Gastroesophageal sphincter (tissue), 4 donors: ENCODE results near the gene WHAMM. TPM values are rescaled to one million over a fixed set of nuclear protein-coding genes. Genes with fewer than 3 reads are reported as not detected.

Experiments used
- ATAC-seq: fragments of 150-250 bp; one replicate; pipeline ENCODE4 v1.9.1; 2016; ENCODE audit warnings: mild to moderate bottlenecking, moderate library complexity
- H3K27ac ChIP-seq, 4 donors: fragments of 200-600 bp; sonication (generic) in 3 of 4; 1 replicate in 3 of 4; 2 replicates in 1 of 4; pipeline ENCODE4 v1.5.1; 2016 to 2019
- H3K27me3 ChIP-seq: fragments of 200-600 bp; sonication (generic); one replicate; pipeline ENCODE4 v1.5.1; 2019
- H3K36me3 ChIP-seq, 2 donors: fragments of 200-600 bp; sonication (generic); one replicate each; pipeline ENCODE4 v1.5.1; 2019; ENCODE audit warnings: control low read depth in 1 of 2
- H3K4me1 ChIP-seq, 3 donors: fragments of 200-600 bp; sonication (generic); 1 replicate in 2 of 3; 2 replicates in 1 of 3; pipeline ENCODE4 v1.5.1; 2016 to 2019; ENCODE audit warnings: control low read depth in 2 of 3
- H3K4me3 ChIP-seq, 2 donors: fragments of 200-600 bp; sonication (generic); one replicate each; pipeline ENCODE4 v1.5.1; 2019; ENCODE audit warnings: mild to moderate bottlenecking in 1 of 2, moderate library complexity in 1 of 2
- H3K9me3 ChIP-seq, 3 donors: fragments of 200-600 bp; sonication (generic); one replicate each; pipeline ENCODE4 v1.5.1; 2017 to 2019; ENCODE audit warnings: control low read depth in 2 of 3
- EP300 ChIP-seq: sonication (generic); formaldehyde crosslinking; IDR thresholded peaks from one replicate; pipeline ENCODE4 v1.6.1; 2017; ENCODE audit warnings: antibody characterized with exemption, mild to moderate bottlenecking
- POLR2A ChIP-seq, 2 donors: fragments of 450-650 bp; IDR thresholded peaks; one replicate each; pipeline ENCODE4 v1.6.1; 2017; ENCODE audit warnings: antibody characterized with exemption in 2 of 2, mild to moderate bottlenecking in 2 of 2, moderate library complexity in 1 of 2
- POLR2AphosphoS5 ChIP-seq: sonication (generic); formaldehyde crosslinking; IDR thresholded peaks from one replicate; pipeline ENCODE4 v1.6.1; 2017; ENCODE audit warnings: antibody characterized with exemption
- WGBS, 2 donors: methylation state at CpG; one replicate each; pipeline ENCODE4 v1.1.5; 2018; ENCODE audit warnings: low coverage in 1 of 2; 5-methylcytosine and 5-hydroxymethylcytosine counted together
- total RNA-seq, 4 donors: library from RNA; depleted of rRNA; stranded (reverse); fragments of >200 nt; gene quantifications; one replicate each; pipeline ENCODE4 v1.1.0, GENCODE V29; 2016
- TF ChIP-seq, protein P1 (sequence below), 4 experiments: fragments of 200-600 bp in 2 of 4; fragments of 450-650 bp in 2 of 4; sonication (generic) in 1 of 4; IDR thresholded peaks; one replicate each; pipeline ENCODE4 v1.5.1; 2017 to 2019; ENCODE audit warnings: antibody characterized with exemption in 4 of 4, mild to moderate bottlenecking in 2 of 4, moderate library complexity in 2 of 4

Gene WHAMM
- total RNA-seq, 4 donors from 2014 or later = 9.2 to 16.0 (median 11.5) TPM

DNA sequence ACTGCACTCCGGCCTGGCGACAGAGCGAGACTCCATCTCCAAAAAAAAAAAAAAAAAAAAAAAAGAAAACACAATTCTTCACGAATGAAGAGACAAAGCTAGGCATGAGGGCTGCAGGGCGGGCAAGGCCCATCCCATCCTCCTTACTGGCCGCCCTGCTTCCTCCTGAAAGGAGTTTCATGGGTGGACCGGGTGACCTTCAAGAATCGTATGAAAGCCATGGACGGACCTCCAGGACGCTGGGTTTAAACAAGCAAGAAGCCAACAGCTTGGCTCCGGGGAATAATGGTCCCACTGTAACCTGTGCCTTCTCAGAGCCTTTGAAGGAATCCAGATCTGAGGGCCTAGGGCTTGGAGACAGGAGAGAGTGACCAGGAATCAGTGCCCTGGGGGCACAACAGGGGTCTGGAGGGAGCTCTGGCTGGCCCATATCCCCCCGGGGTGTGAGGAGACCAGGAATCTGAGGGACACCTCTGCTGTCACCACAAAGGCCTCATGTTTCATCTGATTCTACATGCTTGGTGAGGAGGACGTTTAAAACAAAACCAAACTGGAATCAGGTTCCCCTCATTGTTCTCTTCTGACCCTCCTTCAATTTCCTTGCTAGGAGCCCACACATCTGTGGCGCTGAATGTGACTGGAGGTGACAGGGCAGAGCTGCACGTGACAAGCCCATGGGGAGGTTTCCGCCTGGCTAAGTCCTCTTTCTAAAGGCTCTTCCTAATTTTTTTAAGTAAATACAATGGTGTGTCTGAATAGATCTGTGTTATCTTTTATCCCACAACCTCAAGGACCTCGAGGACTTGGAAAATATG lies 46.1 kb downstream of the WHAMM start:
- TF ChIP-seq POLR2A (IDR thresholded peaks at IDR 0.05) = no peak
- no peak for TF ChIP-seq POLR2AphosphoS5
- TF ChIP-seq EP300 = no peak
- TF ChIP-seq, protein P1, sequence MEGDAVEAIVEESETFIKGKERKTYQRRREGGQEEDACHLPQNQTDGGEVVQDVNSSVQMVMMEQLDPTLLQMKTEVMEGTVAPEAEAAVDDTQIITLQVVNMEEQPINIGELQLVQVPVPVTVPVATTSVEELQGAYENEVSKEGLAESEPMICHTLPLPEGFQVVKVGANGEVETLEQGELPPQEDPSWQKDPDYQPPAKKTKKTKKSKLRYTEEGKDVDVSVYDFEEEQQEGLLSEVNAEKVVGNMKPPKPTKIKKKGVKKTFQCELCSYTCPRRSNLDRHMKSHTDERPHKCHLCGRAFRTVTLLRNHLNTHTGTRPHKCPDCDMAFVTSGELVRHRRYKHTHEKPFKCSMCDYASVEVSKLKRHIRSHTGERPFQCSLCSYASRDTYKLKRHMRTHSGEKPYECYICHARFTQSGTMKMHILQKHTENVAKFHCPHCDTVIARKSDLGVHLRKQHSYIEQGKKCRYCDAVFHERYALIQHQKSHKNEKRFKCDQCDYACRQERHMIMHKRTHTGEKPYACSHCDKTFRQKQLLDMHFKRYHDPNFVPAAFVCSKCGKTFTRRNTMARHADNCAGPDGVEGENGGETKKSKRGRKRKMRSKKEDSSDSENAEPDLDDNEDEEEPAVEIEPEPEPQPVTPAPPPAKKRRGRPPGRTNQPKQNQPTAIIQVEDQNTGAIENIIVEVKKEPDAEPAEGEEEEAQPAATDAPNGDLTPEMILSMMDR (IDR thresholded peaks at IDR 0.05) = no peak
- Histone ChIP-seq H3K36me3 (peaks cover 0 to 24% of the 10 kb centered on the region in 2 donors), H3K9me3 (no peaks in the 10 kb centered on the region), H3K27me3 (no peaks in the 10 kb centered on the region), H3K4me1 (peaks cover 0 to 1% (median 0%) of the 10 kb centered on the region in 3 donors), H3K27ac (no peak overlapping the region), H3K4me3 (no peak overlapping the region)
- ATAC-seq = no peak
- 69 to 90% methylated on average over 3 to 11 of the region's 17 CpGs for WGBS, 2 donors

DNA sequence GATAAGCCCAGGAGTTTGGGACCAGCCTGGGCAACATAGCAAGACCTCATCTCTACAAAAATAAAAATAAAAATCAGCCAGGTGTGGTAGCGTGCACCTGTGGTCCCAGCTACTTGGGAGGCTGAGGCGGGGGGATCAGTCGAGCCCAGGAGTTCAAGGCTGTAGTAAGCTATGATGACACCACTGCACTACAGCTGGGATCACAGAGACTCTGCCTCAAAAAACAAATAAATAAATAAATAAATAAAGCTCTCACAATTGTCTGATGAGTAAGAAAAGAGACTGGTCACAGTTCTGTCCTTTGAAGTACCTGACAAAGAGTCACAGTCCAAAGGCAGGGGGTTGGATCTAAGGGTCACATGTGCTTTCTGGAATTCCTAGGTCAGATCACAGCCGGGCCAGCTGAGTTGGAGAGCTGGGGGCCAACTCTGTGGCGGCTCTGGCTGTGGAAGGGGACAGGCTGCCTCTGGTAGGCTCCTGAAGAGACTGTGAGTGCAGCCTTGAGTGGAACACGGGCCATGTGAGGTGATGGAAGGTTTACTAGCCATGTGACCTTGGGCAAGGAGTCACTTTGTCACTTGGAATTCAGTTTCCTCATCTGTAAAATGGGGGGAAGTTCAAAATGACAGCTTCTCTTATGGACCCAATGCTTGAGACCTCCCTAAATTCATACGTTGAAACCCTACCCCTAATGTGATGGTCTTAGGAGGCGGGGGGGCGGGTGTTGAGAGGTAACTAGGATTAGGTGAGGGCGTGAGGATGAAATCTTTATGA lies 47.2 kb downstream of the WHAMM start:
- 85 to 92% methylated on average over 4 to 8 of the region's 10 CpGs for WGBS, 2 donors
- TF ChIP-seq EP300 (no peak), POLR2A (IDR thresholded peaks at IDR 0.05) (no peak), POLR2AphosphoS5 (no peak)
- TF ChIP-seq, protein P1 (IDR thresholded peaks at IDR 0.05) = no peak
- no peak for ATAC-seq

DNA sequence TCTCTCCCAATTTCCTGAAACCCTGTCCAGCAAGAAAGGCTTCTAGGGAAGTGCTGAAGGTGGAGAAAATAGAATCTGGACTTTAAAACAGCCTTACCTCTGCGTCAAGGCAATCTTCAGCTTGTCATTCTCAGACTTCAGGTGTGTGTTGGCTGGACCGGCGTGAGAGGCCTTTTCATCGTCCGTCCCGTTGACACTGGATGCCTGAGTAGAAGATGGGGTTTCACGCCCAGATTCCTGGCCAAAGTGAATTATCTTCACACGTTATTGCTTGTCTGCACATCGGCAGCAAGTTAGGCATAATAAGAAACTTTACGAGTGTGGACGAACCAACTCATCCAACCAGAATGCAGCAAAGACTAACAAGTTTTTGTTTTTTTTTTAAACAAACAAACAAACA lies 49.5 kb downstream of the WHAMM start:
- no peak overlapping the region for H3K27ac ChIP-seq
- ATAC-seq = no peak
- no peak overlapping the region for H3K4me3 ChIP-seq
- no peaks in the 10 kb centered on the region for H3K9me3 ChIP-seq
- H3K4me1 ChIP-seq = no peaks in the 10 kb centered on the region
- TF ChIP-seq EP300 = no peak
- TF ChIP-seq, protein P1 (IDR thresholded peaks at IDR 0.05) = no peak
- TF ChIP-seq POLR2A (IDR thresholded peaks at IDR 0.05) = no peak
- no peak for TF ChIP-seq POLR2AphosphoS5
- no peaks in the 10 kb centered on the region for H3K27me3 ChIP-seq
- 93 to 95% methylated on average over 8 to 11 of the region's 11 CpGs for WGBS, 2 donors
- H3K36me3 ChIP-seq = peaks cover 0 to 17% of the 10 kb centered on the region in 2 donors

More for the DNA sequence above, 47.2 kb downstream of the WHAMM start:
- H3K4me1 ChIP-seq = no peaks in the 10 kb centered on the region
- no peak overlapping the region for H3K27ac ChIP-seq
- H3K27me3 ChIP-seq = no peaks in the 10 kb centered on the region
- peaks cover 0 to 21% of the 10 kb centered on the region in 2 donors for H3K36me3 ChIP-seq
- H3K9me3 ChIP-seq = no peaks in the 10 kb centered on the region
- no peak overlapping the region for H3K4me3 ChIP-seq

DNA sequence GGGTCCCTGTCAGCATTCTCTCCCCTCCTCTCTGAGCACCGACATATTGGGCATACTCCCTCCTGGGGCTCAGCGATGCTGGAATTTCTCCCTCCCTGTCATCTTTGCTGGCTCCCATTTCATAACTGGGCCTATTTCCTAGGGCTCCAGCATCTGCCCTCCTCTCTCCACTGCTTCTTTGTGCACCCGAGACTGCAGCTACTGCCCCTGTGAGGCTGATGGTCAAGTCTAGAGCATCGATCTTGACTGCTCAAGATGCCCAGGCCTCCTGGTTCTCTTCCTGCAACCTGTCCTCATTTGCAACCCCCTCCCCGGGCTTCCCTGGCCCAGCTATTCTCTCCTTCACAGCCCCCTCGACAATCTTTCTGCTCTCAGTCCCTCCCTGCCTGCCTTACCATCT lies 53.5 kb downstream of the WHAMM start:
- Histone ChIP-seq H3K9me3 (no peaks in the 10 kb centered on the region), H3K4me3 (no peak overlapping the region), H3K27ac (no peak overlapping the region), H3K4me1 (no peaks in the 10 kb centered on the region), H3K36me3 (peaks cover 0 to 10% of the 10 kb centered on the region in 2 donors), H3K27me3 (no peaks in the 10 kb centered on the region)
- TF ChIP-seq EP300 (no peak), POLR2A (IDR thresholded peaks at IDR 0.05) (no peak), POLR2AphosphoS5 (no peak)
- TF ChIP-seq, protein P1 (IDR thresholded peaks at IDR 0.05) = no peak
- no peak for ATAC-seq
- 61 to 82% methylated on average over 2 to 4 of the region's 6 CpGs for WGBS, 2 donors
